GM19463 (cell line): ENCODE data around the gene CETP.

Source experiments
- ATAC-seq: cut with Tn5 transposase; IDR thresholded peaks from one replicate; pipeline ENCODE4 v1.9.1; 2021; ENCODE audit warnings: mild to moderate bottlenecking, moderate library complexity; ENCODE audit not compliant: unreplicated experiment

CETP gene

DNA sequence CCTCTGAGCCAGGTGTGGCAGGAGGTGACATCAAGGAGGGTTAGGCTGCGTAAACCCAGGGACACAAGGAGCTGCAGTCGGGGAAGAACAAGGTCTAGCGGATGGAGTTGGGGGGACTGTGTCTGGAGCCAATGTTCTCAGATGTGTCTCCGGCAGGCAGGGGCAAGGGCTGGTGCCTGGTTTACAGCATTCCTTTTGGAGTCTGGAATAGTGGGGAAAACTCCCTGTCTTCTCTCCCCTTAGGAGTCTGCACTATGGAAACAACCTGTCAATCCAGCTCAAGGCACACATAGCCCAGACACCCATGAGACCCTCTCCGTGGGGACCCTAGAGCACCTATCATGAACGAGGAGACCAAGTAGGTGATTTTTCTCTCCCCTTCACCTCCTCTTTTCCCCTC, 55.1 kb downstream of the CETP start:
- ATAC-seq, result no peak

DNA sequence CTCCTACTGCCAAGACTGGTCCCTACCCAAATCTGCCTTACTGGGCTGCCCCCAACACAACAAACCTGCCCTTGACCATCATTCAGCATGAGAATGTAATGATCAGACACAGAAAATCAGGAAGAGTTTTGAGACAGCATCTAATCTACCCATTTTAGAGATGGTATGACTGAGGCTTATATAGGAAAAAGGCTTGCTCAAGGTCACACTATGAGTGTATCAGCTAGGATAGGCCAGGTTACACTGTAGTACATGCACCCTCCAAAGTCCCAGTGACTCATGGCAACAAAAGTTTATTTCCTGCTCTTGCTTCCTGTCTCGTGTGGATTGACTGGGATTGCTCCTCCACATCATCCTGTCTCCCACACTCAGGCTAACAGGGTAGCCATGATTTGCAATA, 55.5 kb downstream of the CETP start:
- no peak for ATAC-seq

DNA sequence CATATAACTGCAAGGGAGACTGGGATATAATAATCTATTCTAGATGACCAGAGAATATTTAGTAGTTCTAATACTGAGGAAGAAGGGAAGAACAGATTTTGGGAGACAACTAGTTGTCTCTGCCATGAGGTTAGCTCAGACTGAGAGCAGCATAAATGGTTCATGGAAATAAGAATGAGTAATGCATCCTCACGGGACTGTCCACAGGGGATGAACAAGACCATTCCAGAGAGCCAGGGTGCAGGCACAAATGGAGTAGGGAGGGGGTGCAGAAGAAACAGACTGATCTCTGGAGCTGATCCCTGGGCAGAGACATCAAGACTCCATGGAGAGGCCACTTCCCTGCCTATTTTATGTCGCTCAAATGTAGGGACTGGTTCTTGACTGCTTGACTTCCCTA, 58.0 kb downstream of the CETP start:
- no peak for ATAC-seq

DNA sequence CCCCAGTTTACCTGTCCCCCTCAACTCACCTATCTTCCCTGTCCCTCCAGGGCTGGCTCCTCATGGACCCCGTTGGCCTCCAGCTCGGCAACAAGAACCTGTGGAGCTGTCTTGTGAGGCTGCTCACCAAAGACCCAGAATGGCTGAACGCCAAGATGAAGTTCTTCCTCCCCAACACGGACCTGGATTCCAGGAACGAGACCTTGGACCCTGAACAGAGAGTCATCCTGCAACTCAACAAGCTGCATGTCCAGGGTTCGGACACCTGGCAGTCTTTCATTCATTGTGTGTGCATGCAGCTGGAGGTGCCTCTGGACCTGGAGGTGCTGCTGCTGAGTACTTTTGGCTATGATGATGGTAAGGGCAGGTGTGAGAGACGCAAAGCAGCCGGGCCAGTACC, 58.9 kb downstream of the CETP start:
- ATAC-seq, result no peak

DNA sequence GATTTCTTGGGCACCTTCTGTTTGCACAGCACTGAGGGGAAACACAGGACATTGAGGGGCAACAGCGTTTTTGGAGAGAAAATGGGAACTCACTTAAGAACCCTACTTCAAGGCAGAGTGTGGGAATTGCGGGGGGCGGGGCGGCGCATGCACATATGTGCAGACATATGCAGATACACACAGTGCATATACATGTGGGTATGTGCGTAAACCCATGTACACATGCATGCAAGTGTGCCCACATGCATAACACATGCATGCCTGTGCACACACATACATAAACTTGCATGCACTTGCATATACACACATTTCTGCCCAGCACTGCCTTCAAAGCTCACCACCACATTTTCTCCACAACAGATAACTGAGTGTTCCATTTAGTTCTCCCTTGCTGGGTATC, 60.0 kb downstream of the CETP start:
- ATAC-seq, result no peak

DNA sequence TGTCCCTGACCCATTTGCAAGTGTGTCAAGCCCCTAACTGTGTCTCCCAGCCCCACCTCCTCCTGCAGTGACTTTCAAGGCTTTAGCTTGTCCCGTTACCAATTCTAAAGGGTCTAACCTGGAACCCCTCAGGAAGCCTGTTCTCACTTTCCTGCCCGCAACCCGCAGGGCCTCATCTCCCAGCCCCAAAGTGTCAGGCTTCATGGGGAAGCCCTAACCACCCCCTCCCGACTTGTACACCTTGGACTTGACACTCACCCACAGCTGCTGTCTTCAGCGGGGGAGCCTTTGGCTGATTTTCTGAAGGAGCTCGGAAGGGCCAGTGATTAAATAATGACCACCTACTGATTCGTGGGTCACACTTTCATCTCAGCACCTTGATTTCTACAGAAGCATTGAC, 60.7 kb downstream of the CETP start:
- no peak for ATAC-seq

DNA sequence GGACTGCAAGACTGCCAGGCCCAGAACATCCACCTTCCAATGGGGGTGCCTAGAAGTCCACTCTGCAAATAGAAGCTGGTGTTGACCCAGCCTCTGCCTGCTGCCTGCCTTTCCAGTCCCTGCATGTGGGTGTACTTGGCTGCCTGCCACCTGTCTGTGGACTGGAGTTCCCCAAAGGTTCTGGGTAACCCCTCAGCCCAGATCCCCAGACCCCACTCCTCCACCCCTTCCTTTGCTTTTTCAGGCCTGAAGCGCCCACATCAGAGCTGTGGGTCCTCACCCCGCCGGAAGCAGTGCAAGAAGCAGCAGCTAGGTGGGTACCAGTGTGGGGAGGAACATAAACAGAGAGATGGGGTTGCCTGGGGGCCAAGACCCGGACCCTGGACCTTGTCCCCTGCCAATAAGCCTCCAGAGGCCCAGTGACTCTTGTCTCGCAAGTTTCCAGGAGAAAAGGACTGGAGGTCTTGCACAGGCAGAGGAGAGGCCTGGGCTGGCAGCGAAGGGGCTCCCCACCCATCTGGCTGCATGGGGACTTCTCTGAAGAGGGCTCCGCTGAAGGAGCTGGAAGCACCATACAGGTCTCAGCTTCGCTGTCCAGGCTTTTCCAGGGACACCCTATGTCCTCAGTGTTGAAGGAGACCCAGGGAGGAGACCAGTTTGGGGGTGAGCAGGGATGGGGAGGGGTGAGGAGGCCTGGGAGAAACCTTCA, 61.9 kb downstream of the CETP start:
- ATAC-seq, result no peak

DNA sequence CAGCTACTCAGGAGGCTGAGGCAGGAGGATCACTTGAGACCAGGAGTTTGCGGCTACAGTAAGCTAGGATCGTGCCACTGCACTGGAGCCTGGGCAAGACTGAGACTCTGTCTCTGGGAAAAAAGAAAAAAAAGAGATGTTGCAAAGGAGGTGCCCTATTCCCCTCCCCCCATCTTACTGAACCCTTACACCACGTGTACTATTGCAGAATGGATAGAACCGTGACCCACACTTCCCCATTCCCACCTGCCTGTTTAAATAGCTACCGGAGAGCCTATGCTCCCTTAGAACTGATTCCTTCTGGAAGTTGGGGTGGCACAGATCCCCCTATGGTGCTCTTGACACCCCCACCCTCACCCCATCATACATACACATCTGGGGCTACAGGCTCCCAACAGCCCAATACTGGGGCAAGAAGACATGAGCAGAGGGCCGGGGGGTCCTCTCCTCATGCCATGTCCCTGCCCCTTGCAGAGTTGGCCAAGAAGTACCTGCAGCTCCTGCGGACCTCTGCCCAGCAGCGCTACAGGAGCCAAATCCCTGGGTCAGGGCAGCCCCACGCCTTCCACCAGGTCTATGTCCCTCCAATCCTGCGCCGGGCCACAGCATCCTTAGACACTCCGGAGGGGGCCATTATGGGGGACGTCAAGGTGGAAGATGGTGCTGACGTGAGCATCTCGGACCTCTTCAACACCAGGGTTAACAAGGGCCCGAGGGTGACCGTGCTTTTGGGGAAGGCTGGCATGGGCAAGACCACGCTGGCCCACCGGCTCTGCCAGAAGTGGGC, 63.3 kb downstream of the CETP start:
- ATAC-seq, result no peak

DNA sequence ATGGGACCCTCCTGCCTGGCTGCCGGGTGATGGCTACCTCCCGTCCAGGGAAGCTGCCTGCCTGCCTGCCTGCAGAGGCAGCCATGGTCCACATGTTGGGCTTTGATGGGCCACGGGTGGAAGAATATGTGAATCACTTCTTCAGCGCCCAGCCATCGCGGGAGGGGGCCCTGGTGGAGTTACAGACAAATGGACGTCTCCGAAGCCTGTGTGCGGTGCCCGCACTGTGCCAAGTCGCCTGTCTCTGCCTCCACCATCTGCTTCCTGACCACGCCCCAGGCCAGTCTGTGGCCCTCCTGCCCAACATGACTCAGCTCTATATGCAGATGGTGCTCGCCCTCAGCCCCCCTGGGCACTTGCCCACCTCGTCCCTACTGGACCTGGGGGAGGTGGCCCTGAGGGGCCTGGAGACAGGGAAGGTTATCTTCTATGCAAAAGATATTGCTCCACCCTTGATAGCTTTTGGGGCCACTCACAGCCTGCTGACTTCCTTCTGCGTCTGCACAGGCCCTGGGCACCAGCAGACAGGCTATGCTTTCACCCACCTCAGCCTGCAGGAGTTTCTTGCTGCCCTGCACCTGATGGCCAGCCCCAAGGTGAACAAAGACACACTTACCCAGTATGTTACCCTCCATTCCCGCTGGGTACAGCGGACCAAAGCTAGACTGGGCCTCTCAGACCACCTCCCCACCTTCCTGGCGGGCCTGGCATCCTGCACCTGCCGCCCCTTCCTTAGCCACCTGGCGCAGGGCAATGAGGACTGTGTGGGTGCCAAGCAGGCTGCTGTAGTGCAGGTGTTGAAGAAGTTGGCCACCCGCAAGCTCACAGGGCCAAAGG, 64.4 kb downstream of the CETP start:
- ATAC-seq, result no peak

DNA sequence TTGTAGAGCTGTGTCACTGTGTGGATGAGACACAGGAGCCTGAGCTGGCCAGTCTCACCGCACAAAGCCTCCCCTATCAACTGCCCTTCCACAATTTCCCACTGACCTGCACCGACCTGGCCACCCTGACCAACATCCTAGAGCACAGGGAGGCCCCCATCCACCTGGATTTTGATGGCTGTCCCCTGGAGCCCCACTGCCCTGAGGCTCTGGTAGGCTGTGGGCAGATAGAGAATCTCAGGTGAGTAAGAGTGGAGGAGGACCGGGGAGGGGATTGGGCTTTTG, 65.0 kb downstream of the CETP start:
- no peak for ATAC-seq

DNA sequence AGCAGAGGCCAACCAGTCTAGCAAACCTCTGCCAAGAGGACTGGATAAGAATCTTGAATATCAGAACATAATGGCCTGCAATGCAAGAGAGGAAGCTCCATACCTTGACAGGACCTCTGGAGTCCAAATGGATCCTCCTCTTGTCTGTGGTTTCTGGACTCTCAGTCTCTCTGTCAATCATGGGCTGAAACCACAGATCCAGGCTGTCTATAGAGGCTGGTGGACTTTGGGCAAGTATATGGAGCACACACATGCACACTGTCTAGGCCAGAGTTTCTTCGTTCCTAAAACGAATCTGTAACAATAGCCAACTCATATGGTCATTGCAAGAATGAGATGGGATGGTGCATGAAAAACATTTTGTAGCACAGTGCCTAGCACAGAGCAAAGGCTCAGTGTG, 65.3 kb downstream of the CETP start:
- no peak for ATAC-seq

DNA sequence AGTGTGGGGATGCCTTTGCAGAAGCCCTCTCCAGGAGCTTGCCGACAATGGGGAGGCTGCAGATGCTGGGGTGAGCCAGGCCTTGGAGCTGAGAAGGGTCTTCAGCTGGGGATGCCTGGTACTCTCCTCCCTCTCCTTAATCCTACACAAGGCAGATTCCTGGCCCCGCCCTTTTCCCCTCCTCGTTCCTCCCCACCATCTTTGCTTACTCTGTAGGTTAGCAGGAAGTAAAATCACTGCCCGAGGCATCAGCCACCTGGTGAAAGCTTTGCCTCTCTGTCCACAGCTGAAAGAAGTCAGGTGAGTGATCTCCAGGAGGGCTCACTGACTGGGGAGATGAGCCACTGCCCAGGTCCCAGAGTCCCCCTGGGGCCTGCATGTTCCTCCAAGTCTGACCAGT, 66.3 kb downstream of the CETP start:
- ATAC-seq, result no peak

DNA sequence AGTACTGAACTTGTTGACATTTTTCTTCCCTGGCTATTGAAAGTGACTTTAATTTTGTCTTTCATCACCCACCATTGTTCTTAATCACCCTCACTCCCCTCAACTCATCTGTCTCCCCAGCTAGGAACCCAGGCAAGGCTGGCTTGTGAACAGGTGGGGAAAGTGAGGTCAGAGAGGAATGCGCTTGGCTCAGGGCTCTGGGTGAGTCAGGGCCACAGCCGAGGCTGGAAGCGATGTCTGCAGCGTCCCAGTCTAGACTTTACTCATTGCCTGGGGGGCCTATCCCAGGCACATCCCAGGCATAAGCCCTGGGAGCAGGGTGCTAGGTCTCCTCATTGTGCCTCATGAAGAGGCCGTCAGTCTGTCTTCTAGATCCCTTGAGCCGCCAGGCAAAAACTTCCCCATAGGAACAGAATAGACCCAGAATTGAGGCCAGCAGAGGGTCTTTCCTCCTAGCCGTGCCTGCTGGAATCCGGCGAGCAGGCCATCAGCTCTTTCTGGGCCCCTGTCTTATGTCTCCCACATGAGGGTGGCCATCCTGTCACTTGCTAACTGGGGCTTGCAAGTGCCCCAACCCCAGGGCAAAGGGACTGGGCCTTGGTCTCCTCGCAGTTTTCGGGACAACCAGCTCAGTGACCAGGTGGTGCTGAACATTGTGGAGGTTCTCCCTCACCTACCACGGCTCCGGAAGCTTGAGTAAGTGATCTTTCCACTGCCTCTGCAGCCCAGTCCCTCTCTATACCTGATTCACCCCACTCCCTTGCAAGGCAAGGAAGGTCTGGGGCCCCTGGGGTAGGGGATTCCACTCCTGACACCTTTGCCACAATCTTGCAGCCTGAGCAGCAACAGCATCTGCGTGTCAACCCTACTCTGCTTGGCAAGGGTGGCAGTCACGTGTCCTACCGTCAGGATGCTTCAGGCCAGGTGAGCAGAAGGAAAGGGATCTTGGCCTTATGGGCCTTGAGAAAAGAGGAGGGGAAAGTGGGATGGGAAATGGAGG, 67.7 kb downstream of the CETP start:
- ATAC-seq, result no peak

DNA sequence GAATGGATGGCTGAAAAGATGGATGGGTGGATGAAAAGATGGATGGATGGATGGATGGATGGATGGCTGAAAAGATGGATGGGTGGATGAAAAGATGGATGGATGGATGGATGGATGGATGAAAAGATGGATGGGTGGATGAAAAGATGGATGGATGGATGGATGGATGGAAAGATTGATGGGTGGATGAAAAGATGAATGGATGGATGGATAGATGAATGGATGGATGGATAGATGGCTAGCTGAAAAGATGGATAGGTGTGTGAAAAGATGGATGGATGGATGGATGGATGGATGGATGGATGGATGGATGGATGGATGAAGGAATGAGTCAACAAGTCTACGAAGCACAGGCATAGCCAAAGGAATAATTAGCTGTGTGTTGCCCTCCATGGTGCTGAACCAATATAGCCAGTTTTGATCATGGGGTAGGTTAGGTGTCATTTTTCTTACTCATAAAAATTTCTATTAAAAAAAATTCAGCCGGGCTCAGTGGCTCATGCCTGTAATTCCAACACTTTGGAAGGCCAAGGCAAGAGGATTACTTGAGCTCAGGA, 68.7 kb downstream of the CETP start:
- no peak for ATAC-seq

DNA sequence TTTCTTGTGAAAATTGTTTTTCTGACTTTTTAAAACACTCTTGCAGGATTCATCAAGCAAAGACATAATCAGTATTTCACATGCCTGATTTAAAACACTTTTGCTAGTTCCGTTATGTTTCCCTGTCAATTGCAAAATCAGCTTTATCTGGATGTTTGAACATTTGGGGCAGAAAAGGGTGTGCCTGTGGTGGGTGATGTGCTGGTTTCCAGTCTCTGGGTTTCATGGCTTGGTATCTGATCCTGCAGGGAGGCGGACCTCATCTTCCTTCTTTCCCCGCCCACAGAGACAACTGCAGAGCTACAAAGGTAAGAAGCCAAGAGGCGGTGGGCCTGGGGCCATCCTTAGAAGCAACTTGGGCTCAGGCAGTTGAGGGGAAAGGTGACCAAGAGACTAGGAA, 69.4 kb downstream of the CETP start:
- ATAC-seq, result no peak

DNA sequence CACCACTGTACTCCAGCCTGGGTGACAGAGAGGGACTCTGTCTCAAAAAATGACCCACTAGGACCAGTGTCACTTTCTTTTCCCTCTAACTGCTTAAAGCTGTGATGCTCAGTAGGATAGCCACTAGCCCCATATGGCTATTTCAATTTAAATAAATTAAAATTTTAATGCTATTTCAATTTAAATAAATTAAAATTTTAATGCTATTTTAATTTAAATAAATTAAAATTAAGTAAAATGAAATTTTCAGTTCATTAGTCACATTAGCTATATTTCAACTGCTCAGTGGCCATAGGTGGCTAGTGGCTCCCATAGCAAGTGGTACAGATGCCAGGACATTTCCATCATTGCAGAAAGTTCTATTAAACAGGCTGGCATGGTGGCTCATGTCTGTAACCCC, 70.6 kb downstream of the CETP start:
- ATAC-seq, result no peak

DNA sequence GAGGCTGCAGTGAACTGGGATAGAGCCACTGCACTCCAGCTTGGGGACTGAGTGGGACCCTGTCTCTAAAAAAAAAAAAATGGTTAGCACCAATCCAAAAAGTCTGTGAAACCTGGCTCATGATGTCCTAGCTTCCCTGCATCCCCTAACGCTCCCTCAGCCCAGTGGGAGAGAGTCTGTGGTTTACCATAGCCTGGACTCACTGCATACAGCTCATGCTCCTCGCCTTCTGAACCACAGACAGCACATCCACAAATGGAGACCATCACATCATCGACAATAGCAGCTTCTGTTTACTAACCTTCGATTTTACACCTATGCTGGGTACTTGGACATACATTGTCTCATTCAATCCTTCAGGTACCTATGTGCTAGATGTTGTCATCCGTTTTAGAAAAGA, 71.2 kb downstream of the CETP start:
- no peak for ATAC-seq
